Prostate gland (tissue), 2 donors: ENCODE data around the gene GNA12. TPM values are rescaled to one million over a fixed set of nuclear protein-coding genes. Genes with fewer than 3 reads are reported as not detected.

Experiments used
- DNase-seq: peaks from one replicate; pipeline ENCODE4 v3.0.0-alpha.2; 2019; ENCODE audit warnings: low spot score
- H3K27ac ChIP-seq, 2 donors: fragments of 200-600 bp; sonication (generic); 2 replicates each; pipeline ENCODE4 v1.5.1; 2017 to 2019
- H3K27me3 ChIP-seq: fragments of 200-600 bp; sonication (generic); replicated peaks from 2 replicates; pipeline ENCODE4 v1.5.1; 2019; ENCODE audit not compliant: insufficient read depth
- H3K36me3 ChIP-seq, 2 donors: fragments of 200-600 bp; sonication (generic); 1 replicate in 1 of 2; 2 replicates in 1 of 2; pipeline versions ENCODE4 v1.5.1 to v1.8.1; 2017 to 2019
- H3K4me1 ChIP-seq: fragments of 200-600 bp; sonication (generic); replicated peaks from 2 replicates; pipeline ENCODE4 v1.5.1; 2019
- H3K4me3 ChIP-seq, 2 donors: fragments of 200-600 bp; sonication (generic); 2 replicates each; pipeline ENCODE4 v1.5.1; 2017 to 2019
- H3K9me3 ChIP-seq: fragments of 200-600 bp; sonication (generic); 2 replicates; pipeline ENCODE4 v1.5.1; 2017
- CTCF ChIP-seq, 4 experiments: fragments of 200-600 bp in 2 of 4; fragments of 450-650 bp in 2 of 4; sonication (generic) in 2 of 4; IDR thresholded peaks; 1 replicate in 3 of 4; 2 replicates in 1 of 4; pipeline ENCODE4 v1.5.1; 2016 to 2019; ENCODE audit warnings: antibody characterized with exemption in 4 of 4, mild to moderate bottlenecking in 2 of 4, moderate library complexity in 2 of 4
- POLR2A ChIP-seq: fragments of 450-650 bp; IDR thresholded peaks from one replicate; pipeline ENCODE4 v1.6.1; 2016; ENCODE audit warnings: antibody characterized with exemption, mild to moderate bottlenecking
- POLR2AphosphoS5 ChIP-seq: sonication (generic); formaldehyde crosslinking; IDR thresholded peaks from one replicate; pipeline ENCODE4 v1.6.1; 2017; ENCODE audit warnings: antibody characterized with exemption
- WGBS: methylation state at CpG from one replicate; pipeline ENCODE4 v1.1.5; 2018; 5-methylcytosine and 5-hydroxymethylcytosine counted together
- intact Hi-C: fragments of 100-400 bp; cut with DNase I; formaldehyde crosslinking; loops from one replicate; pipeline ENCODE4 v1.14.2; 2022
- total RNA-seq, 2 donors: library from RNA; depleted of rRNA; stranded (reverse); fragments of >200 nt; gene quantifications; one replicate each; pipeline ENCODE4 v1.1.0, GENCODE V29; 2016

GNA12 gene
- total RNA-seq, 2 donors from 2014 or later = 22.6 to 102 TPM

- H3K9me3 ChIP-seq = no peaks in the 10 kb centered on the region
- WGBS = 77% methylated on average over 18 of the region's 18 CpGs
Observed at GRCh38 chr7:2880874-2881533, 36.9 kb upstream of the GNA12 start.

GRCh38 chr7:2880051-2880450 lies 35.9 kb upstream of the GNA12 start:
- TF ChIP-seq POLR2A (no peak), CTCF (IDR thresholded peaks at IDR 0.05) (no peak), POLR2AphosphoS5 (no peak)
- Histone ChIP-seq H3K4me3 (no peak overlapping the region), H3K27ac (no peak overlapping the region), H3K4me1 (no peaks in the 10 kb centered on the region), H3K36me3 (no peaks in the 10 kb centered on the region), H3K27me3 (no peaks in the 10 kb centered on the region), H3K9me3 (no peaks in the 10 kb centered on the region)
- intact Hi-C loops = no loop called here
- DNase-seq = no peak
- 81% methylated on average over 8 of the region's 8 CpGs for whole genome bisulfite sequencing

More at GRCh38 chr7:2880874-2881533, 36.9 kb upstream of the GNA12 start:
- H3K4me1 ChIP-seq = no peaks in the 10 kb centered on the region
- H3K4me3 ChIP-seq = no peak overlapping the region
- intact Hi-C loops = no loop called here
- no peak overlapping the region for H3K27ac ChIP-seq
- no peaks in the 10 kb centered on the region for H3K27me3 ChIP-seq
- no peaks in the 10 kb centered on the region for H3K36me3 ChIP-seq
- no peak for DNase-seq
- TF ChIP-seq POLR2A = no peak
- no peak for TF ChIP-seq CTCF (IDR thresholded peaks at IDR 0.05)
- TF ChIP-seq POLR2AphosphoS5 = no peak

GRCh38 chr7:2879354-2879753 lies 35.2 kb upstream of the GNA12 start:
- 95% methylated on average over 8 of the region's 8 CpGs for WGBS

GRCh38 chr7:2878306-2878705 lies 34.2 kb upstream of the GNA12 start:
- H3K4me3 ChIP-seq = no peak overlapping the region
- H3K27ac ChIP-seq = no peak overlapping the region
- H3K36me3 ChIP-seq = no peaks in the 10 kb centered on the region
- no peak for DNase-seq
- intact Hi-C loops = loop anchor here (5.0 kb wide), 1 partner anchor 1019 kb away; no protein-coding TSS in a partner anchor
- 84% methylated on average over 3 of the region's 3 CpGs for WGBS
- TF ChIP-seq CTCF (IDR thresholded peaks at IDR 0.05) = no peak
- no peak for TF ChIP-seq POLR2AphosphoS5
- no peak for TF ChIP-seq POLR2A
- no peaks in the 10 kb centered on the region for H3K27me3 ChIP-seq
- H3K9me3 ChIP-seq = no peaks in the 10 kb centered on the region
- no peaks in the 10 kb centered on the region for H3K4me1 ChIP-seq

More at GRCh38 chr7:2879354-2879753, 35.2 kb upstream of the GNA12 start:
- H3K9me3 ChIP-seq = no peaks in the 10 kb centered on the region
- H3K27me3 ChIP-seq = no peaks in the 10 kb centered on the region
- H3K4me3 ChIP-seq = no peak overlapping the region
- intact Hi-C loops = loop anchor here (5.0 kb wide), 1 partner anchor 1018 kb away; no protein-coding TSS in a partner anchor
- no peaks in the 10 kb centered on the region for H3K4me1 ChIP-seq
- TF ChIP-seq CTCF (IDR thresholded peaks at IDR 0.05) (no peak), POLR2AphosphoS5 (no peak), POLR2A (no peak)
- no peaks in the 10 kb centered on the region for H3K36me3 ChIP-seq
- no peak overlapping the region for H3K27ac ChIP-seq
- DNase-seq = no peak
